NK-92 (cell line): ENCODE measurements around the gene SLC43A2.

Source experiments
- DNase-seq: peaks from one replicate; lab custom pipeline; 2025; ENCODE audit not compliant: unreplicated experiment; lab: John Stamatoyannopoulos, UW

The SLC43A2 gene

GRCh38 chr17:1624650-1625049 is 4.0 kb downstream of the SLC43A2 start:
- no peak for DNase-seq

- no peak for DNase-seq
These were observed 5.5 kb downstream of the SLC43A2 start for GRCh38 chr17:1623057-1623630.

- no peak for DNase-seq
These were observed 7.2 kb downstream of the SLC43A2 start for GRCh38 chr17:1621273-1621954.

GRCh38 chr17:1620486-1620885 is 8.1 kb downstream of the SLC43A2 start:
- DNase-seq: no peak

- no peak for DNase-seq
These were observed 10.9 kb downstream of the SLC43A2 start for GRCh38 chr17:1617620-1618174.

GRCh38 chr17:1616101-1616500 is 12.5 kb downstream of the SLC43A2 start:
- no peak for DNase-seq

GRCh38 chr17:1612400-1612799 is 16.2 kb downstream of the SLC43A2 start:
- DNase-seq: no peak

GRCh38 chr17:1611715-1612114 is 16.9 kb downstream of the SLC43A2 start:
- DNase-seq: no peak

- no peak for DNase-seq
These were observed 20.0 kb downstream of the SLC43A2 start for GRCh38 chr17:1608676-1609075.

- DNase-seq: no peak
These were observed 20.7 kb downstream of the SLC43A2 start for GRCh38 chr17:1607971-1608320.

GRCh38 chr17:1606352-1606985 is 22.2 kb downstream of the SLC43A2 start:
- no peak for DNase-seq

- no peak for DNase-seq
These were observed 22.8 kb downstream of the SLC43A2 start for GRCh38 chr17:1605681-1606351.

- no peak for DNase-seq
These were observed 23.7 kb downstream of the SLC43A2 start for GRCh38 chr17:1604831-1605528.

- DNase-seq: no peak
These were observed 27.1 kb downstream of the SLC43A2 start for GRCh38 chr17:1601571-1601970.

- DNase-seq: no peak
These were observed 30.1 kb downstream of the SLC43A2 start for GRCh38 chr17:1598399-1599095.

- no peak for DNase-seq
These were observed 30.7 kb downstream of the SLC43A2 start for GRCh38 chr17:1597861-1598342.

- no peak for DNase-seq
These were observed 35.1 kb downstream of the SLC43A2 start for GRCh38 chr17:1593630-1593931.

- DNase-seq: no peak
These were observed 35.6 kb downstream of the SLC43A2 start for GRCh38 chr17:1592751-1593629.

- DNase-seq: no peak
These were observed 37.1 kb downstream of the SLC43A2 start for GRCh38 chr17:1591474-1592090.
